GM12878 (cell line): ENCODE results near the gene KNTC1. TPM values are rescaled to one million over a fixed set of nuclear protein-coding genes. Genes with fewer than 3 reads are reported as not detected.

Experiments used
- CBFB ChIP-seq: IDR thresholded peaks from 2 replicates; pipeline ENCODE4 v1.6.1; 2016; ENCODE audit warnings: antibody characterized with exemption, low read depth
- CEBPZ ChIP-seq: fragments of 150-350 bp; IDR thresholded peaks from 2 replicates; pipeline ENCODE4 v1.6.1; 2016; ENCODE audit warnings: low read depth, low read length
- CHD1 ChIP-seq: IDR thresholded peaks from 2 replicates; pipeline ENCODE4 v1.6.1; 2012; ENCODE audit warnings: low read depth, low read length, improper control_type of control experiment
- CHD2 ChIP-seq: IDR thresholded peaks from 2 replicates; pipeline ENCODE4 v1.6.1; 2011; ENCODE audit warnings: low read depth, low read length, improper control_type of control experiment, borderline replicate concordance
- CHD4 ChIP-seq: fragments of 200-600 bp; sonication (generic); IDR thresholded peaks from 2 replicates; pipeline ENCODE4 v1.6.1; 2016; ENCODE audit warnings: mild to moderate bottlenecking
- DPF2 ChIP-seq: fragments of 450-650 bp; IDR thresholded peaks from 2 replicates; pipeline ENCODE4 v1.6.1; 2017; ENCODE audit warnings: mild to moderate bottlenecking
- EGR1 ChIP-seq, 2 experiments: IDR thresholded peaks; 1 replicate in 1 of 2; 2 replicates in 1 of 2; pipeline ENCODE4 v1.6.1; 2011 to 2012; ENCODE audit warnings: low read depth in 2 of 2, low read length in 2 of 2, borderline replicate concordance in 1 of 2, mild to moderate bottlenecking in 1 of 2, moderate library complexity in 1 of 2
- EZH2 ChIP-seq: IDR thresholded peaks from 2 replicates; pipeline ENCODE4 v1.6.1; 2012; ENCODE audit warnings: low read depth, mild to moderate bottlenecking, control low read depth, inconsistent platforms, low read length, borderline replicate concordance; ENCODE audit not compliant: control insufficient read depth
- HDGF ChIP-seq: fragments of 450-650 bp; IDR thresholded peaks from 2 replicates; pipeline ENCODE4 v1.6.1; 2016; ENCODE audit warnings: antibody characterized with exemption
- IKZF1 ChIP-seq: fragments of 450-650 bp; conservative IDR thresholded peaks from 2 replicates; pipeline ENCODE4 v1.6.1; 2017; ENCODE audit warnings: antibody characterized with exemption, mild to moderate bottlenecking
- MAX ChIP-seq: IDR thresholded peaks from 2 replicates; pipeline ENCODE4 v1.6.1; 2012; ENCODE audit warnings: low read depth, low read length, improper control_type of control experiment
- MEF2B ChIP-seq: fragments of 450-650 bp; IDR thresholded peaks from 2 replicates; pipeline ENCODE4 v1.6.1; 2018; ENCODE audit warnings: mild to moderate bottlenecking, moderate library complexity; ENCODE audit not compliant: partially characterized antibody, poor library complexity, severe bottlenecking
- NFIC ChIP-seq: IDR thresholded peaks from 2 replicates; pipeline ENCODE4 v1.6.1; 2012; ENCODE audit warnings: low read depth, mild to moderate bottlenecking, inconsistent platforms, low read length, moderate library complexity
- NR2C1 ChIP-seq: fragments of 450-650 bp; IDR thresholded peaks from 2 replicates; pipeline ENCODE4 v1.6.1; 2017; ENCODE audit warnings: antibody characterized with exemption, mild to moderate bottlenecking, moderate library complexity
- NRF1 ChIP-seq: conservative IDR thresholded peaks from 2 replicates; pipeline ENCODE4 v1.6.1; 2011; ENCODE audit warnings: mild to moderate bottlenecking, low read depth, low read length, improper control_type of control experiment
- PAX5 ChIP-seq: IDR thresholded peaks from 2 replicates; pipeline ENCODE4 v1.6.1; 2011; ENCODE audit warnings: low read depth, low read length, borderline replicate concordance
- SREBF1 ChIP-seq: IDR thresholded peaks from 2 replicates; pipeline ENCODE4 v1.6.1; 2012; ENCODE audit warnings: mild to moderate bottlenecking, low read length
- TBL1XR1 ChIP-seq: IDR thresholded peaks from 2 replicates; pipeline ENCODE4 v1.6.1; 2012; ENCODE audit warnings: low read depth, low read length, improper control_type of control experiment
- TCF12 ChIP-seq: IDR thresholded peaks from 2 replicates; pipeline ENCODE4 v1.6.1; 2011; ENCODE audit warnings: low read depth, mild to moderate bottlenecking, low read length
- ZBTB33 ChIP-seq: fragments of 450-650 bp; IDR thresholded peaks from 2 replicates; pipeline ENCODE4 v1.6.1; 2017; ENCODE audit warnings: mild to moderate bottlenecking
- ZNF687 ChIP-seq: fragments of 450-650 bp; IDR thresholded peaks from 2 replicates; pipeline ENCODE4 v1.6.1; 2017; ENCODE audit warnings: mild to moderate bottlenecking, moderate library complexity
- ZSCAN29 ChIP-seq: fragments of 450-650 bp; IDR thresholded peaks from 2 replicates; pipeline ENCODE4 v1.6.1; 2017; ENCODE audit warnings: mild to moderate bottlenecking, moderate library complexity
- polyA plus RNA-seq, 11 experiments: library from polyadenylated mRNA; depleted of rRNA in 4 of 11; unstranded in 6 of 11; stranded (reverse) in 5 of 11; fragments of >200 nt; fragmentation: Nextera tagmentation in 4 of 11; fragmentation: Illumina TruSeq in 1 of 11; extraction: Ambion mirVana in 4 of 11; extraction: Trizol in 1 of 11; gene quantifications; 1 replicate in 1 of 11; 2 replicates in 10 of 11; pipeline versions ENCODE4 v1.2.1 to v1.2.3, GENCODE V29; 2011 to 2016; ENCODE audit warnings: inconsistent platforms in 2 of 11, missing spikeins in 2 of 11, low read depth in 1 of 11
- total RNA-seq, 4 experiments: library from RNA; depleted of rRNA in 3 of 4; stranded (reverse); fragments of >200 nt in 3 of 4; fragmentation: Illumina TruSeq in 1 of 4; extraction: Trizol in 1 of 4; gene quantifications; 2 replicates each; pipeline versions ENCODE4 v1.2.1 to v1.2.3, GENCODE V29; 2013 to 2021

Gene KNTC1
- total and polyA plus RNA-seq, 10 of the 15 experiments (the other 5 are each of a cell fraction or from before 2014, with no cell fraction given) = 37.2 to 118 (median 76.3) TPM

- no peak for TF ChIP-seq CEBPZ
- TF ChIP-seq NRF1 = no peak
- 0 out of 2 replicates have a peak, but pooled peaks have one; percentile 68 for TF ChIP-seq MAX
- TF ChIP-seq SREBF1 = no peak
- peak; percentile 80 for TF ChIP-seq DPF2
- no peak for TF ChIP-seq CHD1
- peak; percentile 59 for TF ChIP-seq IKZF1
- peak; percentile 99 for TF ChIP-seq NFIC
- peak; percentile 82 for TF ChIP-seq CBFB
- TF ChIP-seq ZNF687 = 0 out of 2 replicates have a peak, but pooled peaks have one; percentile 22
- TF ChIP-seq EGR1 (IDR thresholded peaks at IDR 0.05; ENCODE audit: borderline replicate concordance in 1 of 2, low read depth in 2 of 2, low read length in 2 of 2) = peak in 1 of 2 experiments; percentile 9; a peak in 1 of 3 replicates
- TF ChIP-seq HDGF = no peak
- TF ChIP-seq TCF12 = peak; percentile 73
- no peak for TF ChIP-seq NR2C1
- peak; percentile 48; the same call in 1 of the 2 replicates for TF ChIP-seq TBL1XR1
- TF ChIP-seq EZH2 = no peak
- no peak for TF ChIP-seq ZBTB33
- TF ChIP-seq ZSCAN29 = no peak
- no peak for TF ChIP-seq CHD4
- TF ChIP-seq PAX5 = peak; percentile 79; the same call in 1 of the 2 replicates
- peak; percentile 56; the same call in 1 of the 2 replicates for TF ChIP-seq CHD2
- peak; percentile 86 for TF ChIP-seq MEF2B
Measured at GRCh38 chr12:122646517-122647217, 119.6 kb downstream of the KNTC1 start (continued).
